HG02642 (cell line): Measurements from ENCODE around the gene CA11.

Experiments
- ATAC-seq: cut with Tn5 transposase; IDR thresholded peaks from one replicate; pipeline ENCODE4 v1.9.1; 2021; ENCODE audit warnings: mild to moderate bottlenecking; ENCODE audit not compliant: unreplicated experiment, poor library complexity

Gene CA11

GRCh38 chr19:48631225-48631624 is 14.8 kb downstream of the CA11 start:
- ATAC-seq, result no peak

GRCh38 chr19:48630296-48631063 is 15.5 kb downstream of the CA11 start:
- ATAC-seq, result no peak

- ATAC-seq, result no peak
These were observed 16.2 kb downstream of the CA11 start for GRCh38 chr19:48629599-48630295.

- no peak for ATAC-seq
These were observed 16.7 kb downstream of the CA11 start for GRCh38 chr19:48629297-48629598.

GRCh38 chr19:48628486-48629296 is 17.3 kb downstream of the CA11 start:
- no peak for ATAC-seq

- ATAC-seq, result no peak
These were observed 18.1 kb downstream of the CA11 start for GRCh38 chr19:48627865-48628314.

- ATAC-seq, result no peak
These were observed 18.7 kb downstream of the CA11 start for GRCh38 chr19:48627201-48627864.

- ATAC-seq, result no peak
These were observed 20.1 kb downstream of the CA11 start for GRCh38 chr19:48625891-48626327.

GRCh38 chr19:48624791-48625723 is 20.9 kb downstream of the CA11 start:
- no peak for ATAC-seq

- peak; percentile 64 for ATAC-seq
These were observed 21.9 kb downstream of the CA11 start for GRCh38 chr19:48624067-48624594.

GRCh38 chr19:48623556-48624066 is 22.4 kb downstream of the CA11 start:
- no peak for ATAC-seq

- ATAC-seq, result no peak
These were observed 26.0 kb downstream of the CA11 start for GRCh38 chr19:48619692-48620585.

- ATAC-seq, result peak; percentile 85
These were observed 26.9 kb downstream of the CA11 start, which contains the start of the genes RPL18 and SPHK2 for GRCh38 chr19:48618916-48619691. RPL18 (minus strand) TSS chr19:48619178; CDS start chr19:48619143, 35 bp downstream. SPHK2 (plus strand) TSS chr19:48619506; CDS start chr19:48620515, 1,009 bp downstream.

GRCh38 chr19:48618278-48618915 is 27.6 kb downstream of the CA11 start:
- no peak for ATAC-seq

- no peak for ATAC-seq
These were observed 28.6 kb downstream of the CA11 start for GRCh38 chr19:48617146-48617937.
